ENCODE data around the gene TOP2A.
"Not testable (repeated sequence)": the region's sequence is repeated elsewhere in the genome, so short reads cannot be mapped to it uniquely, and the experiment has no call there.

Gene TOP2A

GRCh38 chr17:40372644-40373043 is 45.1 kb downstream of the TOP2A start:
- DNase-seq: not testable (repeated sequence)

GRCh38 chr17:40372031-40372430 is 45.7 kb downstream of the TOP2A start:
- DNase-seq: no peak

- DNase-seq: no peak
Measured at GRCh38 chr17:40371261-40371929, 46.3 kb downstream of the TOP2A start.

GRCh38 chr17:40369923-40370322 is 47.8 kb downstream of the TOP2A start:
- no peak for DNase-seq

GRCh38 chr17:40367728-40368127 is 50.0 kb downstream of the TOP2A start:
- not testable (repeated sequence) for DNase-seq

- no peak for DNase-seq
Measured at GRCh38 chr17:40366861-40367518, 50.7 kb downstream of the TOP2A start.

GRCh38 chr17:40366076-40366860 is 51.4 kb downstream of the TOP2A start:
- no peak for DNase-seq

- DNase-seq: no peak
Measured at GRCh38 chr17:40364906-40365305, 52.8 kb downstream of the TOP2A start.

- DNase-seq: no peak
Measured at GRCh38 chr17:40364121-40364861, 53.4 kb downstream of the TOP2A start, which contains the start of gene GJD3. Gene GJD3, minus strand, starts transcription at chr17:40364737. Its CDS starts 922 bp downstream, at chr17:40363815.

- DNase-seq: peak in 1 of 4 experiments; percentile 26
Measured at GRCh38 chr17:40363111-40363827, 54.4 kb downstream of the TOP2A start.

GRCh38 chr17:40362696-40363110 is 55.0 kb downstream of the TOP2A start:
- peak; percentile 57 to 76 (median 70) for DNase-seq

GRCh38 chr17:40361925-40362695 is 55.6 kb downstream of the TOP2A start:
- DNase-seq: no peak

GRCh38 chr17:40361063-40361924 is 56.4 kb downstream of the TOP2A start:
- no peak for DNase-seq

- DNase-seq: no peak
Measured at GRCh38 chr17:40360091-40360490, 57.6 kb downstream of the TOP2A start.

GRCh38 chr17:40358323-40359038 is 59.2 kb downstream of the TOP2A start:
- DNase-seq: peak; percentile 82 to 90 (median 84)

GRCh38 chr17:40356990-40357881 is 60.5 kb downstream of the TOP2A start:
- DNase-seq: no peak

GRCh38 chr17:40355804-40356758 is 61.6 kb downstream of the TOP2A start:
- DNase-seq: no peak
